ENCODE measurements around the gene COX4I1.

COX4I1 gene

GRCh38 chr16:85781695-85782370 is 17.7 kb upstream of the COX4I1 start:
- ChIA-PET CTCF (no interaction called here), POLR2A (no interaction called here)

GRCh38 chr16:85782451-85782850 is 17.0 kb upstream of the COX4I1 start:
- no peak for DNase-seq (ENCODE audit: extremely low spot score)
- TF ChIP-seq ELF4 (IDR thresholded peaks at IDR 0.05) (no peak), CTBP1 (IDR thresholded peaks at IDR 0.05; ENCODE audit: borderline replicate concordance) (no peak), NFRKB (IDR thresholded peaks at IDR 0.05) (no peak), FOXA1 (IDR thresholded peaks at IDR 0.05) (no peak), TARDBP (IDR thresholded peaks at IDR 0.05) (no peak), HDGF (IDR thresholded peaks at IDR 0.05; ENCODE audit: borderline replicate concordance) (no peak), LEF1 (IDR thresholded peaks at IDR 0.05; ENCODE audit: borderline replicate concordance) (no peak), ARNT (IDR thresholded peaks at IDR 0.05) (no peak), PKNOX1 (IDR thresholded peaks at IDR 0.05) (no peak), FOXM1 (IDR thresholded peaks at IDR 0.05; ENCODE audit: borderline replicate concordance) (no peak), ZNF384 (IDR thresholded peaks at IDR 0.05) (no peak), BHLHE40 (IDR thresholded peaks at IDR 0.05; ENCODE audit: borderline replicate concordance) (no peak), SUZ12 (IDR thresholded peaks at IDR 0.05) (no peak), L3MBTL2 (conservative IDR thresholded peaks at IDR 0.05) (no peak), SP1 (IDR thresholded peaks at IDR 0.05) (no peak), FOXK2 (IDR thresholded peaks at IDR 0.05) (no peak)
- ChIA-PET CTCF (no interaction called here), POLR2A (no interaction called here)

More at GRCh38 chr16:85781695-85782370, 17.7 kb upstream of the COX4I1 start:
- no peak for DNase-seq (ENCODE audit: extremely low spot score)
- TF ChIP-seq ELF4 (IDR thresholded peaks at IDR 0.05), result no peak
- no peak for TF ChIP-seq NFRKB (IDR thresholded peaks at IDR 0.05)
- TF ChIP-seq SP1 (IDR thresholded peaks at IDR 0.05), result no peak
- TF ChIP-seq CTBP1 (IDR thresholded peaks at IDR 0.05; ENCODE audit: borderline replicate concordance), result no peak
- TF ChIP-seq FOXM1 (IDR thresholded peaks at IDR 0.05; ENCODE audit: borderline replicate concordance), result no peak
- TF ChIP-seq PKNOX1 (IDR thresholded peaks at IDR 0.05), result no peak
- TF ChIP-seq ZNF384 (IDR thresholded peaks at IDR 0.05), result no peak
- TF ChIP-seq SUZ12 (IDR thresholded peaks at IDR 0.05), result no peak
- no peak for TF ChIP-seq ARNT (IDR thresholded peaks at IDR 0.05)

DNA sequence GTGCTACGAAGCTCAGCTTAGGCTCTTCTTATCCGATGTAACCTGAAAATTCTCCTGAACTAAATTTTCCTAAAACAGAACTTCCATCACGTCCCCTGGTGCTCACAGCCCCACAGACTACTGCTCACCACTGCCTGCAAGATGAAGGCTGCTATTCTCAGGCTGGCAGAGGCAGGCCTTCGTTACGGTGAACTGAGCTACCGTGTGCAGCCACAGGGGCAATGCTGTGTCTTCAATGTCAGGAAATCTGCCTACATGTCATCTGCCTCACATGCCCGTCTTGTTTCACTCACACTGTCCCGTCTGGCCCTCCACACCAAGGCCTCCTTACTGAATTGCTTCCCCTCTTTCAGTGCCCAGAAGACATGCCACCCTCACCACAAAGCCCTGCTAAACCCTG is 16.1 kb upstream of the COX4I1 start:
- ChIA-PET POLR2A (no interaction called here), CTCF (interaction anchor here (0.6 kb wide), 1 partner anchor 107 kb away, joined by 3 read pairs; no protein-coding TSS in a partner anchor)
- no peak for DNase-seq (ENCODE audit: extremely low spot score)
- TF ChIP-seq ARNT (IDR thresholded peaks at IDR 0.05), result no peak
- no peak for TF ChIP-seq CTBP1 (IDR thresholded peaks at IDR 0.05; ENCODE audit: borderline replicate concordance)
- TF ChIP-seq L3MBTL2 (conservative IDR thresholded peaks at IDR 0.05), result no peak

- ChIA-PET CTCF (no interaction called here), POLR2A (no interaction called here)
- TF ChIP-seq TARDBP (IDR thresholded peaks at IDR 0.05) (no peak), BHLHE40 (IDR thresholded peaks at IDR 0.05; ENCODE audit: borderline replicate concordance) (no peak), ARNT (IDR thresholded peaks at IDR 0.05) (no peak), CTBP1 (IDR thresholded peaks at IDR 0.05; ENCODE audit: borderline replicate concordance) (no peak), SP1 (IDR thresholded peaks at IDR 0.05) (no peak), FOXA1 (IDR thresholded peaks at IDR 0.05) (no peak), HDGF (IDR thresholded peaks at IDR 0.05; ENCODE audit: borderline replicate concordance) (no peak), ZNF384 (IDR thresholded peaks at IDR 0.05) (no peak), FOXM1 (IDR thresholded peaks at IDR 0.05; ENCODE audit: borderline replicate concordance) (no peak), FOXK2 (IDR thresholded peaks at IDR 0.05) (no peak), PKNOX1 (IDR thresholded peaks at IDR 0.05) (no peak), L3MBTL2 (conservative IDR thresholded peaks at IDR 0.05) (no peak)
- no peak for DNase-seq (ENCODE audit: extremely low spot score)
These were observed 14.7 kb upstream of the COX4I1 start for GRCh38 chr16:85784813-85785212.

DNA sequence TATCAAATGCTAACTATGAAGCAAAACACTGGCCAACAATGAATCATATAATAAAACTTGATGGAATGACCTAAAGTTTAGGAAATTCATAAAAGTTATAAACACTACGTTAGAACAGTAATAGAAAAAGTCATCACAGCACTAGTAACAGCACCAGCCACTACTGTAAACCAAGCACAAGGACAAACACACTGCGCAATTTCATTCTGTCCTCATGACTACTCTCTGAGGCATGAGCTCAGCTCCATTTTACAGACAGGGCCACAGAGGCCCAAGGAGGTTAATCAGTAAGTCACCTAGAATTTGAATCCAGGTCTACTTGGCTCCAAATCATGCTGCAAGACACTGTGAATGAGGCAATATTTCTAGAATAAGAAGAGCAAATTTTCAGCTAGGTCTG is 13.6 kb upstream of the COX4I1 start:
- POLR2A ChIA-PET, result interaction anchor here (1.2 kb wide), 1 partner anchor 14 kb away, joined by 4 read pairs; no protein-coding TSS in a partner anchor
- TF ChIP-seq LEF1 (IDR thresholded peaks at IDR 0.05; ENCODE audit: borderline replicate concordance) (no peak), ZNF384 (IDR thresholded peaks at IDR 0.05) (no peak), CTBP1 (IDR thresholded peaks at IDR 0.05; ENCODE audit: borderline replicate concordance) (no peak), FOXA1 (IDR thresholded peaks at IDR 0.05) (no peak), SUZ12 (IDR thresholded peaks at IDR 0.05) (no peak), PKNOX1 (IDR thresholded peaks at IDR 0.05) (no peak), SP1 (IDR thresholded peaks at IDR 0.05) (no peak), BHLHE40 (IDR thresholded peaks at IDR 0.05; ENCODE audit: borderline replicate concordance) (no peak), HDGF (IDR thresholded peaks at IDR 0.05; ENCODE audit: borderline replicate concordance) (no peak), ARNT (IDR thresholded peaks at IDR 0.05) (no peak), TARDBP (IDR thresholded peaks at IDR 0.05) (no peak), L3MBTL2 (conservative IDR thresholded peaks at IDR 0.05) (no peak), FOXK2 (IDR thresholded peaks at IDR 0.05) (no peak), ELF4 (IDR thresholded peaks at IDR 0.05) (no peak), NFRKB (IDR thresholded peaks at IDR 0.05) (no peak), FOXM1 (IDR thresholded peaks at IDR 0.05; ENCODE audit: borderline replicate concordance) (no peak)
- CTCF ChIA-PET, result interaction anchor here (1.0 kb wide), 1 partner anchor 67 kb away, joined by 3 read pairs; no protein-coding TSS in a partner anchor
- no peak for DNase-seq (ENCODE audit: extremely low spot score)

Measured in HEK293T (cell line).